Mesendoderm (in vitro differentiated cells): ENCODE measurements around the gene STXBP1.
A peak's percentile ranks its signal among the peaks of the same experiment; 100 is the strongest.

Source experiments
- DNase-seq: peaks from one replicate; pipeline ENCODE4 v3.0.0; 2013
- H2AK5ac ChIP-seq: 2 replicates; pipeline ENCODE4 v1.6.1; 2013; ENCODE audit warnings: low read length, inconsistent platforms
- H2BK120ac ChIP-seq: 2 replicates; pipeline ENCODE4 v1.6.1; 2013; ENCODE audit warnings: low read depth, mild to moderate bottlenecking, low read length, moderate library complexity, mixed read lengths
- H2BK15ac ChIP-seq: replicated peaks from 2 replicates; pipeline ENCODE4 v1.6.1; 2013; ENCODE audit warnings: low read depth, mild to moderate bottlenecking, moderate library complexity
- H2BK5ac ChIP-seq: 2 replicates; pipeline ENCODE4 v1.6.1; 2013; ENCODE audit warnings: low read length, inconsistent platforms
- H3K18ac ChIP-seq: 2 replicates; pipeline ENCODE4 v1.6.1; 2013; ENCODE audit warnings: mild to moderate bottlenecking, low read length, mixed read lengths
- H3K23ac ChIP-seq: one replicate; pipeline ENCODE4 v1.6.1; 2013; ENCODE audit warnings: low read length
- H3K27ac ChIP-seq: 2 replicates; pipeline ENCODE4 v1.5.1; 2013; ENCODE audit warnings: low read depth, mild to moderate bottlenecking, inconsistent platforms, low read length, moderate library complexity
- H3K27me3 ChIP-seq: 2 replicates; pipeline ENCODE4 v1.6.1; 2013; ENCODE audit warnings: low read length, control low read depth, mild to moderate bottlenecking, inconsistent platforms; ENCODE audit not compliant: insufficient read depth, poor library complexity
- H3K36me3 ChIP-seq: 2 replicates; pipeline ENCODE4 v1.6.1; 2013; ENCODE audit warnings: low read length, inconsistent platforms; ENCODE audit not compliant: control insufficient read depth, insufficient read depth
- H3K4ac ChIP-seq: one replicate; pipeline ENCODE4 v1.6.1; 2013; ENCODE audit warnings: low read depth, mild to moderate bottlenecking, low read length, moderate library complexity
- H3K4me1 ChIP-seq: 2 replicates; pipeline ENCODE4 v1.6.1; 2013; ENCODE audit warnings: low read depth, low read length, inconsistent platforms; ENCODE audit not compliant: control insufficient read depth
- H3K4me2 ChIP-seq: 2 replicates; pipeline ENCODE4 v1.6.1; 2013; ENCODE audit warnings: low read length
- H3K4me3 ChIP-seq: 2 replicates; pipeline ENCODE4 v1.5.1; 2013; ENCODE audit warnings: mild to moderate bottlenecking, low read length
- H3K56ac ChIP-seq: one replicate; pipeline ENCODE4 v1.6.1; 2013; ENCODE audit warnings: low read length
- H3K79me1 ChIP-seq: 2 replicates; pipeline ENCODE4 v1.6.1; 2013; ENCODE audit warnings: low read length, inconsistent platforms
- H3K79me2 ChIP-seq: 2 replicates; pipeline ENCODE4 v1.6.1; 2013; ENCODE audit warnings: mild to moderate bottlenecking, low read length; ENCODE audit not compliant: control insufficient read depth, insufficient read depth
- H3K9ac ChIP-seq: 2 replicates; pipeline ENCODE4 v1.6.1; 2013; ENCODE audit warnings: low read length, inconsistent platforms
- H4K5ac ChIP-seq: one replicate; pipeline ENCODE4 v1.6.1; 2013; ENCODE audit warnings: low read length
- H4K8ac ChIP-seq: one replicate; pipeline ENCODE4 v1.6.1; 2013; ENCODE audit warnings: low read depth, mild to moderate bottlenecking, control low read depth, low read length, moderate library complexity
- WGBS: extraction: QIAGEN DNeasy Blood & Tissue Kit; methylation state at CpG from one replicate; pipeline ENCODE4 v1.1.7; 2013; ENCODE audit warnings: low lambda C conversion rate, missing lambda C conversion rate; ENCODE audit not compliant: insufficient coverage; ENCODE audit errors: extremely low coverage; 5-methylcytosine and 5-hydroxymethylcytosine counted together

Gene STXBP1

GRCh38 chr9:127658428-127658827, 46.4 kb downstream of the STXBP1 start:
- Histone ChIP-seq H3K4ac (no peak overlapping the region), H2BK120ac (no peak overlapping the region), H4K8ac (no peak overlapping the region), H3K23ac (no peak overlapping the region), H3K18ac (no peak overlapping the region), H3K56ac (no peak overlapping the region), H4K5ac (no peak overlapping the region), H3K27ac (no peak overlapping the region), H3K79me1 (no peaks in the 10 kb centered on the region), H3K36me3 (no peaks in the 10 kb centered on the region), H3K4me3 (no peak overlapping the region), H2AK5ac (no peak overlapping the region), H3K79me2 (no peaks in the 10 kb centered on the region), H2BK5ac (no peak overlapping the region), H3K9ac (no peak overlapping the region), H3K27me3 (no peaks in the 10 kb centered on the region), H2BK15ac (no peak overlapping the region), H3K4me1 (no peaks in the 10 kb centered on the region), H3K4me2 (no peak overlapping the region)
- DNase-seq: no peak
- no CpG with 5 or more reads among the region's 5 CpGs for WGBS

GRCh38 chr9:127660886-127661741, 49.0 kb downstream of the STXBP1 start:
- Histone ChIP-seq H3K4me1 (no peaks in the 10 kb centered on the region), H3K79me2 (no peaks in the 10 kb centered on the region), H3K36me3 (no peaks in the 10 kb centered on the region), H3K4me2 (no peak overlapping the region), H3K79me1 (no peaks in the 10 kb centered on the region), H3K18ac (no peak overlapping the region), H4K5ac (no peak overlapping the region), H3K4me3 (no peak overlapping the region), H3K56ac (no peak overlapping the region), H2BK120ac (no peak overlapping the region), H3K4ac (no peak overlapping the region), H2BK15ac (no peak overlapping the region), H2BK5ac (no peak overlapping the region), H2AK5ac (no peak overlapping the region), H3K23ac (no peak overlapping the region), H3K27ac (no peak overlapping the region), H3K9ac (no peak overlapping the region), H3K27me3 (no peaks in the 10 kb centered on the region), H4K8ac (no peak overlapping the region)
- peak; percentile 25 for DNase-seq
- no CpG with 5 or more reads among the region's 13 CpGs for WGBS

GRCh38 chr9:127662617-127663016, 50.5 kb downstream of the STXBP1 start:
- H4K5ac ChIP-seq: no peak overlapping the region
- no CpG with 5 or more reads among the region's 1 CpG for whole genome bisulfite sequencing
- H3K4me3 ChIP-seq: no peak overlapping the region
- H2AK5ac ChIP-seq: no peak overlapping the region
- H2BK120ac ChIP-seq: no peak overlapping the region
- H2BK5ac ChIP-seq: no peak overlapping the region
- no peak overlapping the region for H3K9ac ChIP-seq
- no peak overlapping the region for H3K23ac ChIP-seq
- H3K4me2 ChIP-seq: no peak overlapping the region
- no peak overlapping the region for H3K56ac ChIP-seq
- H3K18ac ChIP-seq: no peak overlapping the region
- H3K4me1 ChIP-seq: no peaks in the 10 kb centered on the region
- no peaks in the 10 kb centered on the region for H3K36me3 ChIP-seq
- no peak for DNase-seq
- no peaks in the 10 kb centered on the region for H3K27me3 ChIP-seq
- H3K27ac ChIP-seq: no peak overlapping the region
- H3K79me1 ChIP-seq: no peaks in the 10 kb centered on the region
- H3K79me2 ChIP-seq: no peaks in the 10 kb centered on the region
- H2BK15ac ChIP-seq: no peak overlapping the region
- no peak overlapping the region for H3K4ac ChIP-seq
- no peak overlapping the region for H4K8ac ChIP-seq

DNA sequence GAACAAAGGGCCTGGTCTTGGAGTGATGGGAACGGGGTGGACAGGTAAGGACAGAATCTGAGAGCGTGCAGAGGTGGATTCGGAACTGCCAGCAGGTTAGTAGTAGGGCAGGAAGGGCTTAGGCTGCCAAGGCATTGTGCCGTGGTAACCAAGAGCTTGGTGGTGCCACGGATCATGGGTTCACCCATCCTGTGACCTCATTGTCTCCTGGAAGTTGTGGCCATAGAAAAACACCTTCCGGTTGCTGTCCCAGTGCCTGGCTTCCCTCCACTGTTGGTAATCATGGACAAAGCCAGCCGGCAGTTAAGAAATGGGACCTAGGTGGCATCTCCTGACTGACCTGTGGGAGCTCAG, 52.2 kb downstream of the STXBP1 start:
- no peak overlapping the region for H3K4me2 ChIP-seq
- no peak overlapping the region for H3K27ac ChIP-seq
- no peaks in the 10 kb centered on the region for H3K79me1 ChIP-seq
- H3K27me3 ChIP-seq: no peaks in the 10 kb centered on the region
- no CpG with 5 or more reads among the region's 7 CpGs for WGBS
- no peak overlapping the region for H3K4ac ChIP-seq
- H3K79me2 ChIP-seq: no peaks in the 10 kb centered on the region
- no peak overlapping the region for H2AK5ac ChIP-seq
- no peak overlapping the region for H2BK120ac ChIP-seq
- H3K9ac ChIP-seq: no peak overlapping the region
- no peak overlapping the region for H2BK15ac ChIP-seq
- H2BK5ac ChIP-seq: no peak overlapping the region
- DNase-seq: no peak
- no peaks in the 10 kb centered on the region for H3K36me3 ChIP-seq
- H3K56ac ChIP-seq: no peak overlapping the region
- H3K18ac ChIP-seq: no peak overlapping the region
- H3K4me1 ChIP-seq: no peaks in the 10 kb centered on the region
- no peak overlapping the region for H3K4me3 ChIP-seq
- H4K8ac ChIP-seq: no peak overlapping the region
- H3K23ac ChIP-seq: no peak overlapping the region
- no peak overlapping the region for H4K5ac ChIP-seq

- no peak overlapping the region for H4K8ac ChIP-seq
- H3K27ac ChIP-seq: no peak overlapping the region
- WGBS: no CpG with 5 or more reads among the region's 10 CpGs
These were observed 52.8 kb downstream of the STXBP1 start for GRCh38 chr9:127664678-127665507.

More at GRCh38 chr9:127664678-127665507, 52.8 kb downstream of the STXBP1 start:
- Histone ChIP-seq H2BK120ac (no peak overlapping the region), H3K18ac (no peak overlapping the region), H3K23ac (no peak overlapping the region), H3K4me3 (no peak overlapping the region), H2AK5ac (no peak overlapping the region), H3K79me1 (no peaks in the 10 kb centered on the region), H3K4ac (no peak overlapping the region), H3K79me2 (no peaks in the 10 kb centered on the region), H3K4me2 (no peak overlapping the region), H3K56ac (no peak overlapping the region), H3K9ac (no peak overlapping the region), H3K4me1 (no peaks in the 10 kb centered on the region), H4K5ac (no peak overlapping the region), H2BK15ac (no peak overlapping the region), H2BK5ac (no peak overlapping the region), H3K27me3 (no peaks in the 10 kb centered on the region), H3K36me3 (no peaks in the 10 kb centered on the region)
- DNase-seq: no peak
